Omental fat pad (tissue), 4 donors: Measurements from ENCODE around the gene KCNG1. TPM values are rescaled to one million over a fixed set of nuclear protein-coding genes. Genes with fewer than 3 reads are reported as not detected.

Experiments
- ATAC-seq: fragments of 150-250 bp; one replicate; pipeline ENCODE4 v1.9.1; 2016; ENCODE audit warnings: mild to moderate bottlenecking, moderate library complexity; ENCODE audit not compliant: low FRiP score
- DNase-seq: peaks from one replicate; pipeline ENCODE4 v3.0.0-alpha.2; 2019; ENCODE audit warnings: low spot score
- total RNA-seq, 4 donors: library from RNA; depleted of rRNA; stranded (reverse); fragments of >200 nt; gene quantifications; one replicate each; pipeline ENCODE4 v1.1.0, GENCODE V29; 2016
- TF ChIP-seq, protein P1 (sequence below), 3 donors: fragments of 450-650 bp; IDR thresholded peaks; one replicate each; pipeline ENCODE4 v1.5.1; 2016 to 2017; ENCODE audit warnings: antibody characterized with exemption in 3 of 3, mild to moderate bottlenecking in 3 of 3, moderate library complexity in 2 of 3

Gene KCNG1
- total RNA-seq, 4 donors from 2014 or later: 0.19 to 1.4 (median 1.2) TPM; not detected in 1

DNA sequence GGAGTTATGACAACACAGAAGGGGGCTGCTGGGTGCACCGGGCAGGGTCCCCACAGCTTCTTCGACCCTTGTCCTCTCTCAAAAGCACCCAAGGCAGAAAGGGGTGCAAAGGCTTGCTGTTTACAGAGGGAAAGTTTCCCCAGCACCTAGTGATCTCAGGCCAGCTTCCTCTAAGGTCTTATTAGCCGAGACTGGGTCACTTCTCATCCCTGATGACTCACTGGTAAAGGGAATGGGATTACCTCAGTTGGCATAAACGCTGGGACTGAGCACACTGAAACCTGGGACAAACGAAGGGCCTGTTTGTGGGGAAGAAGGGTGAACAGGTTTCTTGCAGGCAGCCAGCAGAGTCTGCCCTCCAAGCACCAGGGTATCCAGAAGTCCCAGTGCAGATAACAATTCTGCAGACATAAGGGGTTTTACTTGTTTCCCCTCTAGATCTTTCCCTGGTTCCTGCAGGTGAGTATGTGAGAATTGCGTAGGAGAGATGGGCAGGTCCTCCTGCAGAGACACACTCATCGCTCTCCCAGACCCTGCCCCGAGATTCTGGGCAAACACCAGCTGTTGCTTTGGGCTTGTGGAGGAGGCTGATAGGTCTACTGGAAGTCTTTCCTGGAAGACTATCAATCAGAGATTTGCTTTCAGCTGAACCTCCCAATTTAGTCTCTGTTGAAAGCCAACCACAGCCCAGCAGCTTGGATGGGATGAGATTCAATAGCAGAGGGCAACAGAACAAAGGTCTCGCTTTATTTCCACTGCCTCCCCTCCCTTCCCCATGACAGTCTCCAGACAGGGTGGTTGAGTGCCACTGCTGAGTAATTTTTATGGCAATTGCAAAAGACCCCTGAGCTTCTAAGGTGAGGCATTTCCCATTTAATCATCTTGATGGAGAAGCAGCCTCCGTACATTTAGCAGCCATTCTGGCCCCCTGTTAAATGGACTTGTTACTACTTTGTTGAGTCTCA, 25.7 kb downstream of the KCNG1 start:
- TF ChIP-seq, protein P1, sequence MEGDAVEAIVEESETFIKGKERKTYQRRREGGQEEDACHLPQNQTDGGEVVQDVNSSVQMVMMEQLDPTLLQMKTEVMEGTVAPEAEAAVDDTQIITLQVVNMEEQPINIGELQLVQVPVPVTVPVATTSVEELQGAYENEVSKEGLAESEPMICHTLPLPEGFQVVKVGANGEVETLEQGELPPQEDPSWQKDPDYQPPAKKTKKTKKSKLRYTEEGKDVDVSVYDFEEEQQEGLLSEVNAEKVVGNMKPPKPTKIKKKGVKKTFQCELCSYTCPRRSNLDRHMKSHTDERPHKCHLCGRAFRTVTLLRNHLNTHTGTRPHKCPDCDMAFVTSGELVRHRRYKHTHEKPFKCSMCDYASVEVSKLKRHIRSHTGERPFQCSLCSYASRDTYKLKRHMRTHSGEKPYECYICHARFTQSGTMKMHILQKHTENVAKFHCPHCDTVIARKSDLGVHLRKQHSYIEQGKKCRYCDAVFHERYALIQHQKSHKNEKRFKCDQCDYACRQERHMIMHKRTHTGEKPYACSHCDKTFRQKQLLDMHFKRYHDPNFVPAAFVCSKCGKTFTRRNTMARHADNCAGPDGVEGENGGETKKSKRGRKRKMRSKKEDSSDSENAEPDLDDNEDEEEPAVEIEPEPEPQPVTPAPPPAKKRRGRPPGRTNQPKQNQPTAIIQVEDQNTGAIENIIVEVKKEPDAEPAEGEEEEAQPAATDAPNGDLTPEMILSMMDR (IDR thresholded peaks at IDR 0.05): no peak
- peak; percentile 67 for ATAC-seq
- no peak for DNase-seq

DNA sequence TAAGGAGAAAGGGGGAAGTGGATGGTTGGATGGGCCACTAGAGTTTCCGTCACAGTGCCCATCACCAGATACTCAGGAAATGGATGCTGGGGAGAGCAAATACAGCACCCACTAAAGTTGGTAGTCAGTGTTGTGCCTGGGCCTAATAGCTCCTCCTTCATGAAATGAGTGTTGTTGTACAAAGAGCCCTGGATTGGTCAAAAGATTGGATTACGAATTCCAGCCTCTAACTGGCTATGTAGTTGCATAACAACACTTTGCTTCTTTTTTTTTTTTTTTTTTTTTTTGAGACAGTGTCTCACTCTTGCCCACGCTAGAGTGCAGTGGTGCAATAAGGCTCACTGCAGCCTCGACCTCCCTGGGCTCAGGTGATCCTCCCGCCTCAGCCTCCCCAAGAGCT, 27.4 kb downstream of the KCNG1 start:
- DNase-seq (no peak), ATAC-seq (no peak)
- TF ChIP-seq, protein P1 (IDR thresholded peaks at IDR 0.05): no peak

DNA sequence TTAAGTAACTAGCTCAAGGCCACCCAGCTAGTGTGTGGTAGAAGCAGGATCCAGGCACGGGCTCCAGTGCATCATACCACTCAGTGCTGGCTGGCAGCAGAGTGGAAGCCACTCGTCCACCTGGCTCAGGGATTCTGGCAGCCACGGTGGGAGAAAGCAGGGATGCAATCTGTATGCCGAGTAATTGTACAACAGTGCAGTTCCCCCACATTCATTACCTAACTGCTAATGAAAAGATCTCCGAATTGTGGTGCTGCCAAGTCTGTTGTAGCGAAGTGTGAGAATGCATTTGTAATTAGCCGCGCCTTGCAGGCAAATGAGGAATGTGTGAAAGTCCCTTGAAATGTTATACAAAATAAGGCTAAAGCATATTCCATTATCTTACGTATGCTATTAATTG, 29.0 kb downstream of the KCNG1 start:
- TF ChIP-seq, protein P1 (IDR thresholded peaks at IDR 0.05): no peak
- no peak for DNase-seq
- ATAC-seq: no peak

DNA sequence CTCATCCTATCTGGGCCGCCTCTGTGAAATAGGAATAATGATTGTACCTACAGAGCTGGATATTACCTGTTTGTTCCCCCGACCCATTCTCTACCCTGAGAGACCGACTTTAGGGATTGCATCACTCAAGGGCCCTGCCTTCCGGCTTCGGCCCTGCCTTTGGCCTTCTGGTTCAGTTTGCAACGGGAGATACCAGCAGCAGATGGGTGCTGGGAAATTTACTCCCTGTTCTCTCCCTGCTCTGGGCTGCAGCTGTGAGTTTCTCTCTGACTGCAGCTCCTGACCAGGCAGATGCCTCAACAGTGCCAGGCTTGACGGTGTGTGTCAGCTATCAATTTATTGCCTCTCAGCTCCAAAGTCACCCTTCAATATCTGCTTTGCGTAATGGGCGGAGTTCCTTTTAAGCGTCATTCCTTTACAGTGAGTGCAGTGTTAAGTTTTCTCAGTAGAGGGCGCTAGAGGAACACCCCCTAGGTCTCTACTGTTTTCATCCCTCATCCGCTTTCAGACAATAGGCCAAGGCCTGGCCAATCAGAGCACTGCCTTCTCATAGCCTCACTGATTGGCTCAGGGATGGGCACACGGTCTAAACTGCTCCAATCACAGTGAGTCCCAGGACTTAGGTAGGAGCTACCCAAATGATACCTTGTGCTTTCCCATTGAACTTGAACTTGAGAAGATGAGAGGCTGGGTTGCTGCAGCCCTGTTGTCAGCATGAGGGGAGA, 30.0 kb downstream of the KCNG1 start:
- TF ChIP-seq, protein P1 (IDR thresholded peaks at IDR 0.05): no peak
- DNase-seq (no peak), ATAC-seq (no peak)

DNA sequence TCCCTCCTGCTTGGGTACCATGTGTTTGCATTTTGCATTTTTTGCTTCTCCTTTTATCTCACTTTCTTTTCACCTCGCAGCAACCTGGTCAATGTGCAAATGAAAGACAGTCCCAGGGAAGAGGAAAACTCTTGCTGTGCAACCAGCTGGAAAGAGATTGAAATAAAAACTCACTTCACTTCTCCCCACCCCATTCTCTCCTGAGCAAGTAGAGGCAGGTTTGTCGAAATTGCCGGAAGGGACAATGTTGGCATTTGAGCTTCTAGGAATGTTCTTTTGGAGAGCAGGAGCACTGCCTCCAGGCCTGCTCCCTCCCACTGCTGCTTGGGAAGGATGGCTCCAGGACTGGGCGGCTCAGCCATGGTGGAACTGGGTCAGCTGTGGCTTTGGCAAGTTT, 30.6 kb downstream of the KCNG1 start:
- DNase-seq: no peak
- TF ChIP-seq, protein P1 (IDR thresholded peaks at IDR 0.05): no peak
- no peak for ATAC-seq

DNA sequence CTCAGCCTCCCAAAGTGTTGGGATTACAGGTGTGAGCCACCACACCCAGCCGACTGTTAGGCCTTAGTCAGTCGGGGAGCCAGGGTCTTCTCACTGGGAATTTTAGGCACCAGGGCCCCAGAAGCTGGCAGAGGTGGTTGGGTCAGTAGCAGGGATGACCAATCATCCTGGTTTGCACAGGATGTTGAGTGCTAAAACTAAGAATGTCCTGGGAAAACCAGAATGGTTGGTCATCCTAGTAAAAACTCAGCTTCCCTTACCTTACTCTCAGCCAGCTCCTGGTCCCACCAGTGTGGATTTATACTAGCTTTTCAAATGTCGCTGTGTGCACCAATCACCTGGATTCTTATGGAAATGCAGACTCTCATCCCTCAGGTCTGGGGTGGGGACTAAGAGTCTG, 31.8 kb downstream of the KCNG1 start:
- no peak for ATAC-seq
- TF ChIP-seq, protein P1 (IDR thresholded peaks at IDR 0.05): no peak
- no peak for DNase-seq
